ENCODE results near the gene SHH. TPM values are rescaled to one million over a fixed set of nuclear protein-coding genes. Genes with fewer than 3 reads are reported as not detected.

Gene SHH
- total RNA-seq, 6 experiments from 2014 or later, result not detected

DNA sequence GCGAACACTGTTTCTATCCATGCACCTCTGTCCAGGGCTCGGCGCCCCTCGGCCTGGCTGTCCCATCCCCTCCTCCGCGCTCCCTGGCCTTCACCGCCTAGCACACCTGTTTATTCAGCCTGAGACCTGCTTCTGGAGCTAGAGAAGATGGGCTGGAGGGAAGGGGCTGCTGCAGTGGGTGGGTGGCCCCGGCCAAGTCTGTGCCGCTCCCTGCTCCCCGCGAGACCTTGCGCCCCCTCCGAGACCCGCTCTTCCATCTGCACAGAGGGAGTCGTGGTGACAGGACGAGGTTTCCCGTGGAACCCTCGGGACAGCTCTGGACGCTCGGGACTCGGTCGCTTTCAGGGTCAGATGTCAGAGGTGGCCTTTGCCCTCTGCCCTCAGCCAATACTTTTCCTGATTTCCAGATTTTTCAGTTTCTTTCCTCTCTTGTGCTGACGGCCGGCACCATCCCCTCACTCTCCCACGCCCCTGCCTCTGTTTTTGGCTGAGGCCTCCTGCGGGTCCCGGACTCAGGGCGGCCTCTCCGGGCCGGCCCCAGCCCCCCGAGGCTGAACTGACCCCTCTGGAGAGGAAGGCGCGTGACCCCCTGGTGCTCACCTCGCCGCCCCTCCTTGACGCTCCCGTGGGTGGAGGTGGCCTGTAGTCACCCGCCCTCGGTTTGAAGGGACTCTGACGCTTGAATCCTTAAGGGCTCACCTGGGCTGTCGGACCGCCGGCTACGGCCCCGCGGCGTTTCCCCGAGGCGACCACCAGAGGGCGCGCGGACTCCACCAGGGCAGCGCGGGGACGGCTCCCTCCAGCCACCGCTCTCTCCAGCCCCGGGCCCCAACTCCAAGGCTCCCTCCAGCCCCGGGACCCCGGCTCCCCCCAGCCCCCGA, 15.6 kb downstream of the SHH start:
- H3K27ac Mint-ChIP-seq, result no peak overlapping the region
- H3K4me3 Mint-ChIP-seq, result no peak overlapping the region
- H3K27me3 Mint-ChIP-seq (ENCODE audit: insufficient read depth), result peaks cover 26% of the 10 kb centered on the region
- TF ChIP-seq, protein P1, sequence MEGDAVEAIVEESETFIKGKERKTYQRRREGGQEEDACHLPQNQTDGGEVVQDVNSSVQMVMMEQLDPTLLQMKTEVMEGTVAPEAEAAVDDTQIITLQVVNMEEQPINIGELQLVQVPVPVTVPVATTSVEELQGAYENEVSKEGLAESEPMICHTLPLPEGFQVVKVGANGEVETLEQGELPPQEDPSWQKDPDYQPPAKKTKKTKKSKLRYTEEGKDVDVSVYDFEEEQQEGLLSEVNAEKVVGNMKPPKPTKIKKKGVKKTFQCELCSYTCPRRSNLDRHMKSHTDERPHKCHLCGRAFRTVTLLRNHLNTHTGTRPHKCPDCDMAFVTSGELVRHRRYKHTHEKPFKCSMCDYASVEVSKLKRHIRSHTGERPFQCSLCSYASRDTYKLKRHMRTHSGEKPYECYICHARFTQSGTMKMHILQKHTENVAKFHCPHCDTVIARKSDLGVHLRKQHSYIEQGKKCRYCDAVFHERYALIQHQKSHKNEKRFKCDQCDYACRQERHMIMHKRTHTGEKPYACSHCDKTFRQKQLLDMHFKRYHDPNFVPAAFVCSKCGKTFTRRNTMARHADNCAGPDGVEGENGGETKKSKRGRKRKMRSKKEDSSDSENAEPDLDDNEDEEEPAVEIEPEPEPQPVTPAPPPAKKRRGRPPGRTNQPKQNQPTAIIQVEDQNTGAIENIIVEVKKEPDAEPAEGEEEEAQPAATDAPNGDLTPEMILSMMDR (IDR thresholded peaks at IDR 0.05), result peak; percentile 95
- no peaks in the 10 kb centered on the region for H3K4me1 Mint-ChIP-seq (ENCODE audit: low read depth)
- no peaks in the 10 kb centered on the region for H3K9me3 Mint-ChIP-seq
- H3K36me3 Mint-ChIP-seq (ENCODE audit: low read depth), result no peaks in the 10 kb centered on the region
- no peak for DNase-seq

DNA sequence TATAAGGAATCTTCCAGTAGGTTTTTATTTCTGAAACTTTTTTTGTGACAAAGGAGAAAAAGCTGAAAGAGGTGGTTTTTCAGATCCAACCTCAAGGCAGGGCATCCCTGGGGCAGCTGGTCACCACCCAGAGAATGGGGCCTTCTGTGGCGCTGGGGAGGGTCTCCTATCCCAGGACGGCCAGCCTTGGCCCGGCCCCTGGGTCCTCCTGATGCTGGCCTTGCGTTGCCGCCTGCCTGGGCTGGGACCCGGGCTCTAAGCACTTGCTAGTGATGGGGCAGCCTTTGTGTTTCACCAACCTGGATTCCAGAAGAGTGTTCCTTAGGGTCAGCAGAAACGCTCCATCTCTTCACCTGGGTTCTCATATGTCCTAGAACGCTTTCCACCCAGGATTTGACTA, 16.3 kb downstream of the SHH start:
- TF ChIP-seq, protein P1 (IDR thresholded peaks at IDR 0.05), result no peak
- DNase-seq, result no peak
- no peak overlapping the region for H3K4me3 Mint-ChIP-seq
- H3K36me3 Mint-ChIP-seq (ENCODE audit: low read depth), result no peaks in the 10 kb centered on the region
- H3K27me3 Mint-ChIP-seq (ENCODE audit: insufficient read depth), result peaks cover 21% of the 10 kb centered on the region
- no peaks in the 10 kb centered on the region for H3K4me1 Mint-ChIP-seq (ENCODE audit: low read depth)
- H3K9me3 Mint-ChIP-seq, result no peaks in the 10 kb centered on the region
- H3K27ac Mint-ChIP-seq, result no peak overlapping the region

DNA sequence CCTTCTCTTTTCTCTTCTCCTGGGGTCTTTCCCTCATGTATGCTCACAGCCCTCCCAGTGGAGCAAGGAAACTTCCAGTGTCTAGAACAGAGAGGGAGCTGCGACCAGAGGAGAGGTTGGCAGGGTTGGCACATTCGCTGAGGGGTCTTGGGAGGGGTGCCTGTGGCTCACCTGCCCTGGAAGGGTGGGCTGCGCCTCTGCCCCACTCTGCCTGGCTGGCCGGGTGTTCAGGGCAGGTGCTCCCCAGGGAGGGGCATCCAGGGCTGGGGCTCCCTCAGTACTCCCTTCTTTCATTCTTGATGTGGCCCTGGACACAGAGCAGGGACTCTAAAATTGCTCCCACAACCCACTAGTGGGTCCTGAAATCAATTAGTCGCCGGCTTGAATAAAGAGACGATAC, 16.9 kb downstream of the SHH start:
- Mint-ChIP-seq H3K27ac (no peak overlapping the region), H3K36me3 (ENCODE audit: low read depth) (no peaks in the 10 kb centered on the region), H3K9me3 (no peaks in the 10 kb centered on the region), H3K4me3 (no peak overlapping the region), H3K27me3 (ENCODE audit: insufficient read depth) (peaks cover 19% of the 10 kb centered on the region), H3K4me1 (ENCODE audit: low read depth) (no peaks in the 10 kb centered on the region)
- TF ChIP-seq, protein P1 (IDR thresholded peaks at IDR 0.05), result no peak
- DNase-seq, result no peak

DNA sequence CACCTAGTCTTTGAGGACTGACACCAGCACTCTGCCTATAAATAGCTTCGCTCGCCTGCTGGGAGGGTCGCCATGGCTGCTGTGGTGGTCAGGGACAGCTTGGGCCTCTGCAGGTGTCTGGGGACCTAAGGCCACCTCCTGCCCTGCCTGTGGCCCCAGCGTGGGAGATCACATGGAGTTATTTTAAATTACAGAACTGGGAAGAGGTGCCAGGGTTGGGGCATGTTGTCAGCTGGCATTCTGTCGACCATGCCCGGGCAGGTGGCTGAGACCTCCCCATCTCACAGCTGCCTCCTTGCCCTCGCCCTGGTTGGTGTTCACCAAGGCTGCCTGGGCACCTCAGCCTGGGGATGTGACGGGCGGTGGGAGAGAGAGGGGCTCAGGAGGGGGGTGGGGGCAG, 18.1 kb downstream of the SHH start:
- Mint-ChIP-seq H3K4me3 (no peak overlapping the region), H3K36me3 (ENCODE audit: low read depth) (no peaks in the 10 kb centered on the region), H3K27ac (no peak overlapping the region), H3K27me3 (ENCODE audit: insufficient read depth) (peaks cover 13% of the 10 kb centered on the region), H3K9me3 (no peaks in the 10 kb centered on the region), H3K4me1 (ENCODE audit: low read depth) (no peaks in the 10 kb centered on the region)
- DNase-seq, result no peak
- TF ChIP-seq, protein P1 (IDR thresholded peaks at IDR 0.05), result no peak

DNA sequence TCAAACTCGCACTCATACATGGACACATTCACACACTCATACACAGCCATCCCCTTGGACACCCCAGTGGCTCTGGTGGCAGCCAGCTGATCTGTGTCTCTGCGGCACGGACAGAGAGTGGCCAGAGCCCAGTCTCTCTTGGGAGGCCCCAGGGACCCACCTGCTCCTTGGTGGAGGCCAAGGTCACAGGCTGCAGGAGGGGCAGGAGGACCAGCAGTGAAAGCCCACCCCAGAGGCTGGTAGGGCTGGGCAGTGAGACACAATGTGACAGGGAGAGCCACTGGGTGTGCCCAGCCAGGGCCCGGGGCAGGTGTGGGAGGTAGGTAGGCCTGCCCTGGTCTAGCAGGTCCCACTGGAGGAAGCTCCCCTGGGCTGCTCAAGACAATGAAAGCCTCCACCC, 18.5 kb downstream of the SHH start:
- TF ChIP-seq, protein P1 (IDR thresholded peaks at IDR 0.05), result no peak
- Mint-ChIP-seq H3K27me3 (ENCODE audit: insufficient read depth) (peaks cover 13% of the 10 kb centered on the region), H3K9me3 (no peaks in the 10 kb centered on the region), H3K27ac (no peak overlapping the region), H3K36me3 (ENCODE audit: low read depth) (no peaks in the 10 kb centered on the region), H3K4me1 (ENCODE audit: low read depth) (no peaks in the 10 kb centered on the region), H3K4me3 (no peak overlapping the region)
- DNase-seq, result no peak

All from HFFc6 (cell line).